Sigmoid colon (tissue), 7 donors: ENCODE data around the gene CDCA5. TPM values are rescaled to one million over a fixed set of nuclear protein-coding genes. Genes with fewer than 3 reads are reported as not detected.

ENCODE experiments used
- DNase-seq: peaks from one replicate; pipeline ENCODE4 v3.0.0-alpha.2; 2019
- H3K27ac ChIP-seq, 4 donors: fragments of 200-600 bp; sonication (generic); one replicate each; pipeline ENCODE4 v1.5.1; 2016 to 2019; ENCODE audit warnings: mild to moderate bottlenecking in 1 of 4
- H3K27me3 ChIP-seq, 3 donors: fragments of 200-600 bp; sonication (generic); one replicate each; pipeline ENCODE4 v1.5.1; 2019; ENCODE audit warnings: mild to moderate bottlenecking in 1 of 3
- H3K36me3 ChIP-seq, 4 donors: fragments of 200-600 bp; sonication (generic); one replicate each; pipeline ENCODE4 v1.5.1; 2016 to 2019
- H3K4me1 ChIP-seq, 4 donors: fragments of 200-600 bp; sonication (generic); one replicate each; pipeline ENCODE4 v1.5.1; 2017 to 2019
- H3K4me3 ChIP-seq, 4 donors: fragments of 200-600 bp; sonication (generic); one replicate each; pipeline ENCODE4 v1.5.1; 2017 to 2019; ENCODE audit warnings: mild to moderate bottlenecking in 2 of 4, moderate library complexity in 1 of 4
- H3K9me3 ChIP-seq, 4 donors: fragments of 200-600 bp in 3 of 4; sonication (generic) in 3 of 4; one replicate each; pipeline versions ENCODE4 v1.5.1 to v1.6.1; 2013 to 2019
- EP300 ChIP-seq, 4 donors: sonication (generic); formaldehyde crosslinking; IDR thresholded peaks; one replicate each; pipeline ENCODE4 v1.6.1; 2017; ENCODE audit warnings: antibody characterized with exemption in 4 of 4
- POLR2A ChIP-seq, 2 donors: fragments of 450-650 bp; IDR thresholded peaks; one replicate each; pipeline ENCODE4 v1.6.1; 2016; ENCODE audit warnings: antibody characterized with exemption in 2 of 2, mild to moderate bottlenecking in 2 of 2, moderate library complexity in 2 of 2
- POLR2AphosphoS5 ChIP-seq, 4 donors: sonication (generic); formaldehyde crosslinking; IDR thresholded peaks; one replicate each; pipeline ENCODE4 v1.6.1; 2017; ENCODE audit warnings: antibody characterized with exemption in 4 of 4
- WGBS, 2 donors: extraction: QIAGEN DNeasy Blood & Tissue Kit; methylation state at CpG; one replicate each; pipeline ENCODE4 v1.1.7; 2013; 5-methylcytosine and 5-hydroxymethylcytosine counted together
- intact Hi-C: fragments of 100-400 bp; cut with DNase I; formaldehyde crosslinking; loops from one replicate; pipeline ENCODE4 v1.15.1; 2023
- polyA plus RNA-seq, 3 donors: library from polyadenylated mRNA; stranded (reverse); fragments of 200-250 nt; gene quantifications; one replicate each; pipeline ENCODE4 v1.2.3, GENCODE V29; 2013
- total RNA-seq, 4 donors: library from RNA; depleted of rRNA; stranded (reverse); fragments of >200 nt; gene quantifications; one replicate each; pipeline ENCODE4 v1.1.0, GENCODE V29; 2016
- TF ChIP-seq, protein P1 (sequence below), 4 experiments: fragments of 450-650 bp in 3 of 4; fragments of 200-600 bp in 1 of 4; IDR thresholded peaks; one replicate each; pipeline ENCODE4 v1.5.1; 2016 to 2019; ENCODE audit warnings: antibody characterized with exemption in 4 of 4, mild to moderate bottlenecking in 3 of 4, moderate library complexity in 2 of 4
- donor health status: healthy with polysubstance abuse.
- donor health status: Bipolar disorder and iron deficiency.
- donor health status: healthy.

CDCA5 gene
- total and polyA plus RNA-seq, 7 donors = 0.33 to 21.5 (median 4.6) TPM; not detected in 1

DNA sequence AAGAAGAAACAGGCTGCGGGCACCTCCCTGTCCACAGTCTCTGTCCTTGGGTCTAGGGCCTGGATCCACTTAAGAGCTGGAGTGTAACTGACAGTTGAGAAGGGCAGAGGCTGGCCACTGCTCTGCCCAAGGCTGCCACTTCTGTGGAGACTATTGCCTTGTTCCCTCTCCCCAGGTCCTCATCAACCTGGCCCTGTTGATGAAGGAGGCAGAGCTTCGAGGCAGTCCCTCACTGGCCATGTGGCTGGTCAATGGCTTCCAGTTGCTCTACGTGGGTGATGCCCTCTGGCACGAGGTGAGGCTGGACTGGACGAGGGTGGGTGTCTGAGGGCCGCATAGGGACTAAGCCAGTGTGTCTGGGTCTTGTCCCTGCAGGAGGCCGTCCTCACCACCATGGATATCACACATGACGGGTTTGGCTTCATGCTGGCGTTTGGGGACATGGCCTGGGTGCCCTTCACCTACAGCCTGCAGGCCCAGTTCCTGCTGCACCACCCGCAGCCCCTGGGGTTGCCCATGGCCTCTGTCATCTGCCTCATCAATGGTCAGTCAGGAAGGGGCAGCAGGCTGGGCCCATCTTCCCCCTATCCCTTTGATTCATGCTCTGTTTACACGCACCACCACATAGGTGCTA is 30.8 kb upstream of the CDCA5 start:
- H3K27me3 ChIP-seq = no peaks in the 10 kb centered on the region
- H3K9me3 ChIP-seq = no peaks in the 10 kb centered on the region
- TF ChIP-seq EP300 (IDR thresholded peaks at IDR 0.05) (no peak), POLR2AphosphoS5 (IDR thresholded peaks at IDR 0.05) (peak in 1 of 4 donors; percentile 7), POLR2A (IDR thresholded peaks at IDR 0.05) (no peak)
- TF ChIP-seq, protein P1, sequence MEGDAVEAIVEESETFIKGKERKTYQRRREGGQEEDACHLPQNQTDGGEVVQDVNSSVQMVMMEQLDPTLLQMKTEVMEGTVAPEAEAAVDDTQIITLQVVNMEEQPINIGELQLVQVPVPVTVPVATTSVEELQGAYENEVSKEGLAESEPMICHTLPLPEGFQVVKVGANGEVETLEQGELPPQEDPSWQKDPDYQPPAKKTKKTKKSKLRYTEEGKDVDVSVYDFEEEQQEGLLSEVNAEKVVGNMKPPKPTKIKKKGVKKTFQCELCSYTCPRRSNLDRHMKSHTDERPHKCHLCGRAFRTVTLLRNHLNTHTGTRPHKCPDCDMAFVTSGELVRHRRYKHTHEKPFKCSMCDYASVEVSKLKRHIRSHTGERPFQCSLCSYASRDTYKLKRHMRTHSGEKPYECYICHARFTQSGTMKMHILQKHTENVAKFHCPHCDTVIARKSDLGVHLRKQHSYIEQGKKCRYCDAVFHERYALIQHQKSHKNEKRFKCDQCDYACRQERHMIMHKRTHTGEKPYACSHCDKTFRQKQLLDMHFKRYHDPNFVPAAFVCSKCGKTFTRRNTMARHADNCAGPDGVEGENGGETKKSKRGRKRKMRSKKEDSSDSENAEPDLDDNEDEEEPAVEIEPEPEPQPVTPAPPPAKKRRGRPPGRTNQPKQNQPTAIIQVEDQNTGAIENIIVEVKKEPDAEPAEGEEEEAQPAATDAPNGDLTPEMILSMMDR (IDR thresholded peaks at IDR 0.05) = no peak
- WGBS, 2 donors = 91 to 92% methylated on average over 11 of the region's 11 CpGs
- no peak overlapping the region for H3K4me3 ChIP-seq
- H3K4me1 ChIP-seq = peaks cover 0 to 60% (median 54%) of the 10 kb centered on the region in 4 donors
- H3K36me3 ChIP-seq = peaks cover under 1 to 23% (median 5%) of the 10 kb centered on the region in 4 donors
- DNase-seq = peak; percentile 62
- H3K27ac ChIP-seq = no peak overlapping the region
- intact Hi-C loops = loop anchor here (10.0 kb wide), 2 partner anchors 270 to 500 kb away; partner anchors contain the start of genes CDC42BPG, MAP3K11 and PCNX3

DNA sequence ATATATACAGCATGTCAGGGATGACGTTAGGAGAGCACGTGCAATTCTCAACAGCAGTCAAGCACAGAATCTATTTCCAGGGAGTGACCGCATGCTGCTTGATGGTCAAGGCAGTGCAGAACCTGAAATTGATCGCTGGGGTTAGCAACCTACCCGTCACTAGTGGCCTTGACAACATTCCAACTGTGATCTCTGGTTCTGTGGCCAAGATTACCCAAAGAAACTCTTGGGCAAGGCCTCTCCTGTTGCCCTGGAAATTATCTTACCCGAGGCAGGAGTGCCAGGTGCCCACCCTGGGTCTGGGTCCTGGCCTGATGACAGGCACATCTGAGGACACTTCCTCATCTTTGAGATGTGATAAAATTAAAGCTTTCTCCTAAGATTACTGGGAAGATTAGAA is 30.0 kb upstream of the CDCA5 start:
- H3K9me3 ChIP-seq = no peaks in the 10 kb centered on the region
- H3K27me3 ChIP-seq = no peaks in the 10 kb centered on the region
- no peak overlapping the region for H3K4me3 ChIP-seq
- peaks cover 0 to 23% (median 5%) of the 10 kb centered on the region in 4 donors for H3K36me3 ChIP-seq
- intact Hi-C loops = loop anchor here (10.0 kb wide), 2 partner anchors 269 to 501 kb away; partner anchors contain the start of genes CDC42BPG, MAP3K11 and PCNX3
- H3K4me1 ChIP-seq = peaks cover 0 to 60% (median 53%) of the 10 kb centered on the region in 4 donors
- peak; percentile 44 for DNase-seq
- H3K27ac ChIP-seq = no peak overlapping the region
- TF ChIP-seq, protein P1 (IDR thresholded peaks at IDR 0.05) = no peak
- TF ChIP-seq POLR2AphosphoS5 (IDR thresholded peaks at IDR 0.05) (no peak), EP300 (IDR thresholded peaks at IDR 0.05) (no peak), POLR2A (IDR thresholded peaks at IDR 0.05) (no peak)
- WGBS, 2 donors = 52 to 73% methylated on average over 6 of the region's 6 CpGs

DNA sequence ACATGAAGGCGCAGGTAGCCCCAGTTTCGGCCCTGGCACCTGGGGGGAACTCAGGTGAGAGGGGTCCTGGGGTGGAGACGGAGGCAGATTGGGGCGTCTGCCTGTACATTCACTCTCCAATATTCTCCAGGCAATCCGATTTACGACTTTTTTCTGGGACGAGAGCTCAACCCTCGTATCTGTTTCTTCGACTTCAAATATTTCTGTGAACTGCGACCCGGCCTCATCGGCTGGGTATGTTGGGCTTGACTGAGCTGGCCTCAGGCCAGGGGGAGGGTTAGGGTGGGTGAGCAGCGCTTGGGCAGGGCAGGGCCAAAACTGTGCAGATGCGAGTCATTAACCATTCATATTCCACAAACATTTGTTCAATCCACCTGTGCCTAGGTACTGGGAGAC is 29.5 kb upstream of the CDCA5 start:
- Histone ChIP-seq H3K27ac (peak overlapping the region in 1 of 4 donors; percentile 81), H3K27me3 (no peaks in the 10 kb centered on the region), H3K4me1 (peaks cover 0 to 60% (median 53%) of the 10 kb centered on the region in 4 donors), H3K9me3 (no peaks in the 10 kb centered on the region), H3K36me3 (peaks cover 2 to 26% (median 9%) of the 10 kb centered on the region in 4 donors), H3K4me3 (peak overlapping the region; percentile 35 to 58 (median 49))
- DNase-seq = peak; percentile 66
- TF ChIP-seq, protein P1 (IDR thresholded peaks at IDR 0.05) = no peak
- TF ChIP-seq EP300 (IDR thresholded peaks at IDR 0.05) (no peak), POLR2AphosphoS5 (IDR thresholded peaks at IDR 0.05) (no peak), POLR2A (IDR thresholded peaks at IDR 0.05) (no peak)
- WGBS, 2 donors = 5 to 16% methylated on average over 14 of the region's 14 CpGs
- intact Hi-C loops = loop anchor here (10.0 kb wide), 2 partner anchors 269 to 501 kb away; partner anchors contain the start of genes CDC42BPG, MAP3K11 and PCNX3

DNA sequence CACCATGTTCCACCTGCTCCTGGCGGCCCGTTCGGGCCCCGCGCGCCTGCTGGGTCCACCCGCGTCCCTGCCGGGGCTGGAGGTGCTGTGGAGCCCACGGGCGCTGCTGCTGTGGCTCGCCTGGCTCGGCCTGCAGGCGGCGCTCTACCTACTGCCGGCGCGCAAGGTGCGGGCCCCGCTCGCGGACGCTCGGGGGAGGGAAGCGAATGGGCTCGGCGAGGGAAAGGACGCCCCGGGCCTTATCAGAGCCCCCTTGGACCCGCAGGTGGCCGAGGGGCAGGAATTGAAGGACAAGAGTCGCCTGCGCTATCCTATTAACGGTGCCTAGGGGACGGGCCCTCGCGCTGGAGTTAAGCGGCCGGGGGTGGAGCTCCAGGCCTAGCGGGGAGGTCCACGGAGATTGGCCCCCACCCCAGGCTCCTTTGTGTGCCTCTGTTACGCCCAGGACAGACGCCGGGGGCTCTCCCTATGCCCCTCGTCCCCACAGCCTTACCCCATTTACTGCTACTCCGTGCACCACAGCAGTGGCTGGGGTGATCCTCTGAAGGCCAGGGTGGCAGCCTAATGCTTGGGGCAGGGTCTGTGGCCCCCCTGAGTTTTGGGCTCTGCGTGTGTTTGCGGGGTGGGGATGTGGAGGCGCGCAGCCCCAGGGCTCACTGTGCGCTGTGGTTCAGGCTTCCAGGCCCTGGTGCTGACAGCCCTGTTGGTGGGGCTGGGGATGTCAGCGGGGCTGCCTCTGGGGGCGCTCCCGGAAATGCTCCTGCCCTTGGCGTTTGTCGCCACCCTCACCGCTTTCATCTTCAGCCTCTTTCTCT is 28.9 kb upstream of the CDCA5 start:
- Histone ChIP-seq H3K27ac (peak overlapping the region; percentile 81 to 85 (median 82)), H3K27me3 (no peaks in the 10 kb centered on the region), H3K36me3 (peaks cover 8 to 32% (median 16%) of the 10 kb centered on the region in 4 donors), H3K9me3 (no peaks in the 10 kb centered on the region), H3K4me1 (peaks cover 0 to 60% (median 50%) of the 10 kb centered on the region in 4 donors), H3K4me3 (peak overlapping the region; percentile 35 to 58 (median 49))
- WGBS, 2 donors = 1% methylated on average over 57 of the region's 57 CpGs
- DNase-seq = peak; percentile 83
- TF ChIP-seq EP300 (IDR thresholded peaks at IDR 0.05) (no peak), POLR2AphosphoS5 (IDR thresholded peaks at IDR 0.05) (peak in 2 of 4 donors; percentile 24 to 55), POLR2A (IDR thresholded peaks at IDR 0.05) (no peak)
- TF ChIP-seq, protein P1 (IDR thresholded peaks at IDR 0.05) = peak; percentile 62 to 92 (median 80)
- intact Hi-C loops = loop anchor here (10.0 kb wide), 2 partner anchors 268 to 502 kb away; partner anchors contain the start of genes CDC42BPG, MAP3K11 and PCNX3
